SHP77 treated with DMSO at 0.1 percent for 48 hours (cell line): ENCODE results near the gene STMND1.
"Not testable (repeated sequence)": the region's sequence is repeated elsewhere in the genome, so short reads cannot be mapped to it uniquely, and the experiment has no call there.

ENCODE experiments used
- DNase-seq: peaks from one replicate; lab custom pipeline; 2025; lab: John Stamatoyannopoulos, UW

STMND1 gene

GRCh38 chr6:17101422-17102257 is at the start of gene STMND1:
Gene STMND1, plus strand, starts transcription at chr6:17102050. Its CDS starts 208 bp downstream, at chr6:17102258.
- DNase-seq: no peak

GRCh38 chr6:17054647-17055046 is 47.2 kb upstream of the STMND1 start:
- no peak for DNase-seq

GRCh38 chr6:17057322-17057721 is 44.5 kb upstream of the STMND1 start:
- no peak for DNase-seq

- DNase-seq: no peak
Measured at GRCh38 chr6:17058550-17058949, 43.3 kb upstream of the STMND1 start.

GRCh38 chr6:17059022-17059421 is 42.8 kb upstream of the STMND1 start:
- no peak for DNase-seq

- no peak for DNase-seq
Measured at GRCh38 chr6:17059850-17060249, 42.0 kb upstream of the STMND1 start.

GRCh38 chr6:17061097-17061496 is 40.8 kb upstream of the STMND1 start:
- no peak for DNase-seq

- DNase-seq: no peak
Measured at GRCh38 chr6:17062871-17063440, 38.9 kb upstream of the STMND1 start.

- DNase-seq: no peak
Measured at GRCh38 chr6:17064975-17065374, 36.9 kb upstream of the STMND1 start.

GRCh38 chr6:17066610-17067009 is 35.2 kb upstream of the STMND1 start:
- no peak for DNase-seq

- not testable (repeated sequence) for DNase-seq
Measured at GRCh38 chr6:17068972-17069371, 32.9 kb upstream of the STMND1 start.

- not testable (repeated sequence) for DNase-seq
Measured at GRCh38 chr6:17070400-17070799, 31.4 kb upstream of the STMND1 start.

- DNase-seq: not testable (repeated sequence)
Measured at GRCh38 chr6:17073596-17073995, 28.3 kb upstream of the STMND1 start.

- no peak for DNase-seq
Measured at GRCh38 chr6:17081273-17081672, 20.6 kb upstream of the STMND1 start.

- no peak for DNase-seq
Measured at GRCh38 chr6:17081860-17082508, 19.9 kb upstream of the STMND1 start.

- no peak for DNase-seq
Measured at GRCh38 chr6:17083397-17083796, 18.5 kb upstream of the STMND1 start.

GRCh38 chr6:17086469-17086868 is 15.4 kb upstream of the STMND1 start:
- peak; percentile 6 for DNase-seq

- DNase-seq: no peak
Measured at GRCh38 chr6:17088091-17088611, 13.7 kb upstream of the STMND1 start.

GRCh38 chr6:17091122-17091521 is 10.7 kb upstream of the STMND1 start:
- no peak for DNase-seq

- no peak for DNase-seq
Measured at GRCh38 chr6:17093686-17094085, 8.2 kb upstream of the STMND1 start.

- DNase-seq: no peak
Measured at GRCh38 chr6:17096096-17096495, 5.8 kb upstream of the STMND1 start.

GRCh38 chr6:17096652-17097051 is 5.2 kb upstream of the STMND1 start:
- no peak for DNase-seq

GRCh38 chr6:17097982-17098381 is 3.9 kb upstream of the STMND1 start:
- DNase-seq: no peak
